NCI-H2107 treated with DMSO at 0.1 percent for 48 hours (cell line): Measurements from ENCODE around the gene POLR2E.

Experiments
- DNase-seq: peaks from one replicate; lab custom pipeline; 2025; ENCODE audit not compliant: unreplicated experiment; lab: John Stamatoyannopoulos, UW

The POLR2E gene

DNA sequence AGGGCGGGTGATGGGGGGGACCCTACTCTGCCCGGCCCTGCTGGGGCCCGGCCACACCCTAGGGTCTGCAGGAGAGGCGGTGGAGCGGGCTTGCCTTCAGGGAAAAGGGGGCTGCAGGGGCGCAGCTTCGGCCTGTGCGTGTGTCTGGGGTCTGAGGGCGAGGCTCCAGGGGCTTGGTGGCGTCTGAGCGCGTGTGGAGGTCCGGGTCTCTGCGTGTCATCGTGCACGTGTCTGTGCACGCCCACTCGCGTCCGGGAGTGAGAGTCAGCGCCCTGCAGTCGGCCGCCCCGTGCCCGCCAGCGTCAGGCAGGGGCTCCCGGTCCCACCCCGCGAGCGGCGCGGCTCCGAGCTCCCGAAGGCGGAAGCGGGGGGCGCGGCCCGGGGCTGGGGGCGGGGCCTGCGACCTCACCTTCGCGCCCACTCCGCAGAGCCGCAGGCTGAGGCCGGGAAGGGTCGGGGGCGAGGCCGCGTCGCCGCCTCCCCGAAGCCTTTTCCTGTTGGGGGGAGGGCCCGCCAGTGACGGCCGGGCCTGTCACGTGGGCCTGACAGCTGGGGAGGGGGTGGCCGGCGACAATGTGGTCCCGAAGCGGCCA is 28.3 kb downstream of the POLR2E start, which contains the start of gene ARHGAP45:
Gene ARHGAP45, plus strand, starts transcription at position 420 of the 593 bp plus-strand sequence. CDS start 239 bp downstream, outside the sequence.
- DNase-seq: no peak

DNA sequence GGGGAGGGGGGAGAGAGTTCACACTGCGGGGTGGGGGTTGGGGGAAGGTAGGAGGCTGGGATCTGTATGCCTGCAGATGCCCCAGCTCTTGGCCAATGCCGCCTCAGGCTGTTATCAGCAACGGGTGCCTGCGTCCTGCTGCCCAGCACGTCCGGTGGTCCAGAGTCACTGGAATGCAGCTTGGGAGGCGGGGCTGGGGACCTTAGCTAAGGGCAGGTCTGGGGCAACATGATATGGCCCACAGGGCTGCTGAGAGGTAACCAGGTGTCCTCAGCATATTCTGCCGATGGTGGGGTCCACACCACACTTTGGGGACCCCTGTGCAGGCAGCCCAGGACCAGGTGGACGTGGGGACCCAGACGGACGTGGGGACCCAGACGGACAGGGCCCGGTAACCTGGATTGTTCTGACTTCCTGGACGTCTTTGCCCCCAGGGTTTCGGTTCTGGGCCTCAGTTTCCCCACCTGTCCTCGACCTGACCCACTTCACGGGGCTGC is 28.9 kb downstream of the POLR2E start:
- no peak for DNase-seq

DNA sequence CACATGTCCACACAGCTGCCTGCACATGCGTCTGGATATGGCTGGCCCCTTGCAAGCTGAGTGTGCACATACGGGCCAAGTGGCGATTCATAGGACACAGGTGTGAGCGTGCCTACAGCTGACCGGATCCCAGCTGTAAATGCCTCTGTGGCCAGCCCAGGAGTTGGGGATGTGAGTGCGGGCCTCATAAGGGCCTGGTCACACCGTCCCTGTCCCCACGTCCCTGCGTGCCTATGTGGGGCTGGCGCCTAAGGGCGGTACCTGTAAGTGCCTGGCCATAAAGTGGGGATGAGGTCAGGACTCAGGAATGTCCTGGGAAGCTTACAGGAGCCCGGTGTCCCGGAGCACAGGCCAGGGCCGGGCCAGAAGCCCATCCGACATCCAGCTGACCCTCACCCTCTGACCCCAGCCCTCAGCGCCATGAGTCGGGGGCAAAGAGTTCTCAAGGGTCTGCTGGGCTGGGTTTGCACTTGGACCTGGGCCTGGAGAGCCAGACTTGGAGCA is 29.5 kb downstream of the POLR2E start:
- DNase-seq: no peak

DNA sequence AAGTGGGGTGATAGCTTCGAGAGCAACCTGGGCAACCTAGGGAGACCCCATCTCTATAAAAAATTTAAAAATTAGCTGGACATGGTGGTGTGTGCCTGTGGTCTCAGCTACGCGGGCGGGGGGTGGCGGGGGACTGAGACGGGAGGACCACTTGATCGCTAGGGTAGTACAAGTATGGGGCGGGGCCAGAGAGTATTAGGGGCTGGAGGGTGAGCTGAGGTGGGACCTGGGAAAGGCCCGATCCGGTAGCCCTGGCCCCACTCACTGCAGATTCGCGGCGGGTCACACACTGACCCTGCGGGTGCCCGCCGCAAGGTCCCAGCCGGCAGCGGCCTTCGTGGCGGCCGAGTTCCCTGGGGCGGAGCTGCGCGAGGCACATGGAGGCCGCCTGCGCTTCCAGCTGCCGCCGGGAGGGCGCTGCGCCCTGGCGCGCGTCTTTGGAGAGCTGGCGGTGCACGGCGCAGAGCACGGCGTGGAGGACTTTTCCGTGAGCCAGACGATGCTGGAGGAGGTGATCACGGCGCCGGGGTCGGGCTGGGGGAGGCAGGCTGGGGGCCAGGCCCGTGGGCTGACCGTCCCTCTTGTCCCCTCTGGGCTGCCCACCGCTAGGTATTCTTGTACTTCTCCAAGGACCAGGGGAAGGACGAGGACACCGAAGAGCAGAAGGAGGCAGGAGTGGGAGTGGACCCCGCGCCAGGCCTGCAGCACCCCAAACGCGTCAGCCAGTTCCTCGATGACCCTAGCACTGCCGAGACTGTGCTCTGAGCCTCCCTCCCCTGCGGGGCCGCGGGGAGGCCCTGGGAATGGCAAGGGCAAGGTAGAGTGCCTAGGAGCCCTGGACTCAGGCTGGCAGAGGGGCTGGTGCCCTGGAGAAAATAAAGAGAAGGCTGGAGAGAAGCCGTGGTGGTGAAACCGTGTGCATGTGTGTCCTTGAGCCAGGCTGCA is 30.2 kb downstream of the POLR2E start:
- DNase-seq: no peak

DNA sequence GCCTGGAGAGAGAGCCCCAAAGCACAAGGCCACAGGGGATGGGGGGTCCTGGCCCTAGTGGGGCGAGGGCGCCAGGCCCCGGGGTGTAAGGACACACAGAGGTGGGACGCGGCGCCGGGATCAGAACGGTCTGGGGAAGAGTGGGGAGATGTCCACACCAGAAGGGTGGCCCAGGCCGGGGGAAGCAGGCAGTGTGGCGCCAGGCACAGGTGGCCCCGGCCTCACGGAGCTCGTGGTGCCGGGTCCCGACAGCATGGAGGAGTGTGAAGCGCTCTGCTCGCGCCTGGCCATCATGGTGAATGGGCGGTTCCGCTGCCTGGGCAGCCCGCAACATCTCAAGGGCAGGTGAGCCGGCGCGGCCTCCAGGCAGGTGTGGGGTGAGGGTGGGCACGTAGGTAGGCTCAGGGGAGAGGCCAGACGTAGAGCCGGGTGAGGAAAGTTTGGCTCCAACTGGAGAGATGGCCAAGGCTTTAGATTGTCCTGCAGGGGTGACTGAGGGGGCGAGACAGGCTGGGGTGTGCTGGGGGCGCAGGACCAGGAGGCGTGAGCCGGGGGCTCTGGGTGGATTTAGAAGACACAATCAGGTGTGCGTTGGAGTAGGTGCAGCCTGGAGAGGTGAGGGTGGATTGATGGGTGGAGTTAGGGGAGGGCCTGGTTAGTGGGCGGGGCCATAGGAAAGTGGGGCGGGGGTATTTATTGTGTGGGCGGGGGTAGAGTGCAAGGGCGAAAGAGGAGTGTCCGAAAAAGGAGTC is 31.1 kb downstream of the POLR2E start:
- no peak for DNase-seq

DNA sequence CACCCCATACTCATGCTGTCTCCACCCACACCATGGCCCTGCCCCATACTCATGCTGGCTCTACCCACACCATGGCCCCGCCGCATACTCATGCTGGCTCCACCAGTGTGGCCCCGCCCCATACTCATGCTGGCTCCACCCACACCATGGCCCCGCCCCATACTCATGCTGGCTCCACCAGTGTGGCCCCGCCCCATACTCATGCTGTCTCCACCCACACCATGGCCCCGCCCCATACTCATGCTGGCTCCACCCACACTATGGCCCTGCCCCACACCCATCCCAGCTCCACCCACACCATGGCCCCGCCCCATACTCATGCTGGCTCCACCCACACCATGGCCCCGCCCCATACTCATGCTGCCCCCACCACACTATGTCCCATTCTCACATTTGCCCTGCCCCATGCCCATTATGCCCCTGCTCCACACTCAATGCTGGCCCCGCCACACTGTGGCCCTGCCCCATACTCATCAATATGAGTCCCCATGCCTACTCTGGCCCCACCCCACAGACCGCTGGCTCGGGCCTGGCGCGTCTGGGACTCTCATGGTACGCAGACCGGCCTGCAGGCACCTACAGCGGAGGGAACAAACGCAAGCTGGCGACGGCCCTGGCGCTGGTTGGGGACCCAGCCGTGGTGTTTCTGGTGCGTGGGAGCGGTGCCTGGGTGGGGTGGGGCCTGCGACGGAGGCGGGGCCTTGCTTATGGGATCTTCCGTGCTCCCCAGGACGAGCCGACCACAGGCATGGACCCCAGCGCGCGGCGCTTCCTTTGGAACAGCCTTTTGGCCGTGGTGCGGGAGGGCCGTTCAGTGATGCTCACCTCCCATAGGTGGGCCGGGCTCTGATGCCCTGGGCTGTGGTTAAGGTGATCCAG is 31.9 kb downstream of the POLR2E start:
- no peak for DNase-seq

DNA sequence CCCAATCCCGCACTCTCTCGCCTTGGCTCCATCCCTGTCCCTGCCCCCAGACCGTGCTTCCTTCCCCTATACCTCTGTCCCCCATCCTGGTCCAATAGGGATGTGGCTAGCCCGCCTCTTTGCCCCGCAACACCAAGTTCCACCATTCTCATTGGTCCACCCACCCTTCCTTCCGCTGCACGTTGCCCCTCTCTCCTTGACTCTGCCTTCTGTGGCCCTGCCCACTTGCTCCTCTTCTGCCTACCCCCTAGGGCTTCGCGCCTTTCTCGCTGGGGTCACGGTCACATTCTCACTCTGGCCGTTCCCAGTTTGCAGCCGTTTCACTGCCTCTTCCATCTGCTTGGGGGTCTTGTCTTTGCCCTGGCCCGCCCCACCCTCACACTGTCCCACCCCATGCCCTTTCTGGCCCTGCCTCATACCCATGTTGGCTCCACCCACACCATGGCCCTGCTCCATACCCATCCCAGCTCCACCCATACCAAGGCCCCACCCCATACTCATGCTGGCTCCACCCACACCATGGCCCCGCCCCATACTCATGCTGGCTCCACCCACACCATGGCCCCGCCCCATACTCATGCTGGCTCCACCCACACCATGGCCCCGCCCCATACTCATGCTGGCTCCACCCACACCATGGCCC is 32.7 kb downstream of the POLR2E start:
- no peak for DNase-seq

DNA sequence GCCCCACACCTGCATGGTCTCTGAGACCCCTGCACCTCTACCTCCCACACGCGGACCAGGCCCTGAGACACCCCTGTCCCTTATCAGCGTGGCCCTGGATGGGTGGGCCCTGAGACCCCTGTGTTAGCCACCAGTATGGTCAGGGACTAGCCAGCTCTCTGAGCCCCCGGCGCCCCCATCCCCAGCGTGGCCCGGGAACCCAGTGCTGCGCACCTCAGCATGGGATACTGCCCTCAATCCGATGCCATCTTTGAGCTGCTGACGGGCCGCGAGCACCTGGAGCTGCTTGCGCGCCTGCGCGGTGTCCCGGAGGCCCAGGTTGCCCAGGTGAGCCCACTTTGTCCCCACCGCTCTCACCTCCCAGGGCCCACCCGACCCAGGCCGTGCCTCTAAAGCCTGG is 33.2 kb downstream of the POLR2E start:
- DNase-seq: no peak

DNA sequence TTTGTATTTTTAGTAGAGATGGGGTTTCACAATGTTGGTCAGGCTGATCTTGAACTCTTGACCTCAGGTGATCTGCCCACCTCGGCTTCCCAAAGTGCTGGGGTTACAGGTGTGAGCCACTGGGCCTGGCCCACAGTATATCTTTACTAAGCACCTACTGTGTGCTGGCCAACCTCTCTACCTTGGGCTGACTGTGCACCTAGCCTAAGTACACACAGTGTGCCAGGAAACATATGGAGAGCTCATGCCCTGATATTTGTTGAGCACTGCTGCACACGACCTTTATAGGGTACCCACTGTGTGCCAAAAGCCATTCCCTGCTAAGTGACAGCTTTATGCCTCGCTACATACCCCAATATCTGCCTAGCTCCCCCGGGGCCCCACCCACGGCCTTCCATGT is 34.5 kb downstream of the POLR2E start:
- DNase-seq: no peak

DNA sequence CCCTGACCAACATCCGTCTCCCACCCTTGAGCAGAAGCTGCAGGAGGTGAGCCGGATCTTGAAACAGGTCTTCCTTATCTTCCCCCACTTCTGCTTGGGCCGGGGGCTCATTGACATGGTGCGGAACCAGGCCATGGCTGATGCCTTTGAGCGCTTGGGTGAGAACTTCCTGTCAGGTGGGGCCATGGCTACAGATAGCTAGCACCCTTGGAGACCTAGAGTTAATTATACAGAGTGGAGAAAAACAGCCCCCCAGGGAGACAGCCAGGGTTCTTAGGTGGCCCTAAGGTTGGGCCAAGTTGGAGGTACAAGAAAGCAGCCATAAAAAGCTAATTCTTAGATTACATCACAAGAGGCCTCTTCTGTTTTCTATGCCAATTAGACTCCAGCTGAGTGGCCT is 37.1 kb downstream of the POLR2E start:
- no peak for DNase-seq

DNA sequence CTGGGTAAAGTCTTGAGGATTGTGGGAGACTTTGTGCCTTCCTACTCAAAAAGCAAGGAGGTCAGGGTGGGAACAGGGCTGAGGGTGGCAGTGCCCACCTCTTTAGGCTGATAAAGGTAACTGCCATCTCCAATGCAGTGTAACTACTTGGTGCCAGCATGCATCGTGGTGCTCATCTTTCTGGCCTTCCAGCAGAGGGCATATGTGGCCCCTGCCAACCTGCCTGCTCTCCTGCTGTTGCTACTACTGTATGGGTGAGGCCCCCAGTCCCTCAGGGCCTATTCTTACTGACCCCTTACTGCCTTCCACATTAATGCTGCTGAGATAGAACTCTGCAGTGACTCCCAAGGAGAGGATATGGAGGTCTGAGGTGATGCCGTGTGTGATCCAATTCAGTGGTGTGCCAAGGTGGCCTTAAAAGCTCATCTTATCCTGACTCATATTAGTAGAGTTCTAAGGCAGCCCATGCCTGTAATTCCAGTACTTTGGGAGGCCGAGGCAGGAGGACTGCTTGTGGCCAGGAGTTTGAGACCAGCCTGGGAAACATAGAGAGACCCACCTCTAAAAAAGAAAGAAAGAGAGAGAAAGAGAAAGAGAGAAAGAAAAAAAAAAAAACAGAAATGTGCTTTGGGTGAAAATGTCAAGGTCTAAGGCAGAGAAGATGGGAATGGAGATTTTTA is 37.9 kb downstream of the POLR2E start:
- DNase-seq: no peak

DNA sequence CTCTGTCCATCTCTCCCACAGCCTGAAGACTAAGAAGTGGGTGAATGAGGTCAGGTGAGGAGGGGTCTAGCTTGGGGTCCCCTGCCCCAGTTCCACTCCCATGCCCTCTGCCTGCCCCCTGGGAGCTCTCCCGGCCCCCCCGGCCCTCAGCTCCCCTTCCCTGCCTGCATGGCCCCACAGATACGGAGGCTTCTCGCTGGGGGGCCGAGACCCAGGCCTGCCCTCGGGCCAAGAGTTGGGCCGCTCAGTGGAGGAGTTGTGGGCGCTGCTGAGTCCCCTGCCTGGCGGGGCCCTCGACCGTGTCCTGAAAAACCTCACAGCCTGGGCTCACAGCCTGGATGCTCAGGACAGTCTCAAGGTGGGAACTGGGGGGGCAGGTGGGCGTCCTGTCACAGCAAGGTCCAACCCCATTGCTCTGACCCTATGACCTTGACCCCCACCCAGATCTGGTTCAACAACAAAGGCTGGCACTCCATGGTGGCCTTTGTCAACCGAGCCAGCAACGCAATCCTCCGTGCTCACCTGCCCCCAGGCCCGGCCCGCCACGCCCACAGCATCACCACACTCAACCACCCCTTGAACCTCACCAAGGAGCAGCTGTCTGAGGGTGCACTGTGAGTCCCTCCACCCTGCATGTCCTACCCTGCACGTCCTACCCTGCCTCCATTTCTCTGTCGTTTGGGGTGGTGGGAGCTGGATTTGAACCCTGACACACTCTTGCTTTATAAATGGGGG is 39.1 kb downstream of the POLR2E start:
- no peak for DNase-seq

DNA sequence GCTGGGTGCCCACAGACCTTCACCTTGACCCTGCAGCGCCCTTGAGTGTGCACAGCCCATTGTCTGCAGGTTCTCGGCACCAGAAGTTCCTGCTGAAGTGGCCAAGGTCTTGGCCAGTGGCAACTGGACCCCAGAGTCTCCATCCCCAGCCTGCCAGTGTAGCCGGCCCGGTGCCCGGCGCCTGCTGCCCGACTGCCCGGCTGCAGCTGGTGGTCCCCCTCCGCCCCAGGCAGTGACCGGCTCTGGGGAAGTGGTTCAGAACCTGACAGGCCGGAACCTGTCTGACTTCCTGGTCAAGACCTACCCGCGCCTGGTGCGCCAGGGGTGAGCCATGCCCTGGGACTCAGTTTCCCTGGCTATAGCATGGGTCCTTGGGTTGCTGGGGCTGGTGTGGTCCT is 40.1 kb downstream of the POLR2E start:
- DNase-seq: no peak

DNA sequence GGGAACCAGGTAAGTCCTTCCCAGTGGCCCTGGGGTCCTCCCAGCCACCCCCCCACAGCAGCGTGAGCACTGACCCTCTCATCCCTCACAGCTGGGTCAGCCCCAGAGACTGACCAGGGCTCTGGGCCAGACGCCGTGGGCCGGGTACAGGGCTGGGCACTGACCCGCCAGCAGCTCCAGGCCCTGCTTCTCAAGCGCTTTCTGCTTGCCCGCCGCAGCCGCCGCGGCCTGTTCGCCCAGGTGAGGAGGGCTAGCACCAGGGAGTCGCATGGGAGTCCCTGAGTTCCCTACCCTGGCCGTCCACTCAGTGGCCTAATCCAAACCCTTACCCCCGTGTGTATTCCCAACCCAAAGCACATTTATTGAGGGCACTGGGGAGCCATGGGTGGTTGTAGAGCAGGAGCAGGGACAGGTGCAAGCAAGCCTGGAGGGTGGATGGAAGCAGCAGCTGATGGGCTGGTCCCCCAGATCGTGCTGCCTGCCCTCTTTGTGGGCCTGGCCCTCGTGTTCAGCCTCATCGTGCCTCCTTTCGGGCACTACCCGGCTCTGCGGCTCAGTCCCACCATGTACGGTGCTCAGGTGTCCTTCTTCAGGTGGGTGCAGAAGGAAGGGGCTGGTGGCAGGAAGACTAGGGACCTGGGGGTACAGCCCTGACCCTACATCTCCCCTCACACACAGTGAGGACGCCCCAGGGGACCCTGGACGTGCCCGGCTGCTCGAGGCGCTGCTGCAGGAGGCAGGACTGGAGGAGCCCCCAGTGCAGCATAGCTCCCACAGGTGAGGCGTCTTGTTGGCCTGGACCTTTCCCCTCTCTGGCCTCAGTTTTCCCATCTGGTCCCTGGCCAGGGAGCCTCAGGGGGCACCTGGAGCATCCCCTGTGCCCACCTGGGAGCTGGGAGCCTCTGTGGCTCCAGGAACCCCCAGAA is 40.8 kb downstream of the POLR2E start:
- no peak for DNase-seq

DNA sequence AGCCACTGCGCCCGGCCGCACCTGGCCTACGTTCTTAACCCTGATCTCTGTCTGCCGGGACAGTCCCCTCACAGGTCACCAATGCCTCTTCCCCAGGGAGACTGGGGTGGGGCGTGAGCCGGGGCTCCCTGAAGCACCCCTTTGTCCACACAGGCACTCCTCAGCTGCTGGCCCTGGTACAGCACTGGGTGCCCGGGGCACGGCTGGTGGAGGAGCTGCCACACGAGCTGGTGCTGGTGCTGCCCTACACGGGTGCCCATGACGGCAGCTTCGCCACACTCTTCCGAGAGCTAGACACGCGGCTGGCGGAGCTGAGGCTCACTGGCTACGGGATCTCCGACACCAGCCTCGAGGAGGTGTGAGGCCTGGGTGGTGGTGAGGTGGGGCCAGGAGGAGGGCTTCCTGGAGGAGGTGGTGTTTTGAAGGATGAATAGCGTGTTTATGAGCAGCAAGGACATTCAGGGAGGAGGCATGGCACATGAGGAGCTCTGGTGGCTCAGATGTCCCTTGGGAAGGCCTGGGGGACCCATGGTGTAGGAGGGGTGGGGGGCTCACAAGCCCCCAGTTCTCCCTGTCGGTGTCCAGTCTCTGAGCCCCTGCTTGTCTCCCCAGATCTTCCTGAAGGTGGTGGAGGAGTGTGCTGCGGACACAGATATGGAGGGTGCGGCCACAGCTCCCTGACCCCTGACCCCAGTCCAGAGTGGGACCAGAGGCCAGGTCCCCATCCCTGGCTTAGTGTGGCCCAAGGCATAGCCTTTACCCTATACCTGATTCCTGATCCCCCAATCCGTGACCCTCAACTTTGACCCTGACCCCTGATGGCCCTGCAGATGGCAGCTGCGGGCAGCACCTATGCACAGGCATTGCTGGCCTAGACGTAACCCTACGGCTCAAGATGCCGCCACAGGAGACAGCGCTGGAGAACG is 41.7 kb downstream of the POLR2E start:
- no peak for DNase-seq

DNA sequence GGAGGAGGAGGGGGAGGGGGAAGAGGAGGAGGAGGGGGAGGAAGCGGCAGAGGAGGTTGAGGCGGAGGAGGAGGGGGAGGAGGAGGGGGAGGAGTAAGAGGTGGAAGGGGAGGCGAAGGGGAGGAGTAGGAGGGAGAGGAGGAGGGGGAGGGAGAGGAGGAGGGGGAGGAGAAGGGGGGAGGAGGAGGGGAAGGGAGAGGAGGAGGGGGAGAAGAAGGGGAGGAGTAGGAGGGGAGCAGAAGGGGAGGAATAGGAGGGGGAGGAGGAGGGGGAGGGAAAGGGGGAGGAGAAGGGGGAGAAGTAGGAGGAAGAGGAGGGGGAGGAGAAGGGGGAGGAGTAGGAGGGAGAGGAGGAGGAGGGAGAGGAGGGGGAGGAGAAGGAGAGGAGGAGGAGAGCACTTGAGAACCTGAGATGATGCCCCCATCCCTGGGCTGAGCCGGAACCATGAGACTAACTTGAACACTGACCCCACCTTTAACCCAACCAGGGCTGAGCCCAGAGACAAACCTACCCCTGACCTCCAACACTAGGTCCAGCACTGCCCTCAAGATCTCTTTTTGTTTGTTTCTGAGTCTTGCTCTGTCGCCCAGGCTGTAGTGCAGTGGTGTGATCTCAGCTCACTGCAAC is 42.7 kb downstream of the POLR2E start:
- DNase-seq: no peak
